ENCODE data around the gene HDAC8. TPM values are rescaled to one million over a fixed set of nuclear protein-coding genes. Genes with fewer than 3 reads are reported as not detected.
"Not testable (repeated sequence)": the region's sequence is repeated elsewhere in the genome, so short reads cannot be mapped to it uniquely, and the experiment has no call there.

Gene HDAC8
- total RNA-seq, 1 donor = 28.1 TPM

DNA sequence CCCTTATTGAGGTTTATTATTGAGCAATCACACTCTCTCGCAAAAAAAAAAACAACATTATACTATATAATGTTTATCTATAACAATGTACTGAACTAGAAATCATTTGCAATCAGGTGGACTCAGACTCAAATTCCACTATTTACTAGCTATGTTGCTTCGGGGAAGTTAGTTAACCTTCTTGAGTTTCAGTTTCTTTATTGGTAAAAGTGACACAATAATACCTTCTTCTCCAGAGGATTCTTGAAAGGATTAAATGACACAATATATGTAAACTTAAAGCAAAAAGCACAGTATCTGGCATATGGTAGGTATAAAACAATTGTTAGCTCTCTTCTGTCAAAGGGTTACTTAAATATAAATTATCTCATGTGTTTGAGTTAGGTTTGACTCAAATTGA lies 31.5 kb upstream of the HDAC8 start:
- TF ChIP-seq, protein P1, sequence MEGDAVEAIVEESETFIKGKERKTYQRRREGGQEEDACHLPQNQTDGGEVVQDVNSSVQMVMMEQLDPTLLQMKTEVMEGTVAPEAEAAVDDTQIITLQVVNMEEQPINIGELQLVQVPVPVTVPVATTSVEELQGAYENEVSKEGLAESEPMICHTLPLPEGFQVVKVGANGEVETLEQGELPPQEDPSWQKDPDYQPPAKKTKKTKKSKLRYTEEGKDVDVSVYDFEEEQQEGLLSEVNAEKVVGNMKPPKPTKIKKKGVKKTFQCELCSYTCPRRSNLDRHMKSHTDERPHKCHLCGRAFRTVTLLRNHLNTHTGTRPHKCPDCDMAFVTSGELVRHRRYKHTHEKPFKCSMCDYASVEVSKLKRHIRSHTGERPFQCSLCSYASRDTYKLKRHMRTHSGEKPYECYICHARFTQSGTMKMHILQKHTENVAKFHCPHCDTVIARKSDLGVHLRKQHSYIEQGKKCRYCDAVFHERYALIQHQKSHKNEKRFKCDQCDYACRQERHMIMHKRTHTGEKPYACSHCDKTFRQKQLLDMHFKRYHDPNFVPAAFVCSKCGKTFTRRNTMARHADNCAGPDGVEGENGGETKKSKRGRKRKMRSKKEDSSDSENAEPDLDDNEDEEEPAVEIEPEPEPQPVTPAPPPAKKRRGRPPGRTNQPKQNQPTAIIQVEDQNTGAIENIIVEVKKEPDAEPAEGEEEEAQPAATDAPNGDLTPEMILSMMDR (IDR thresholded peaks at IDR 0.05; ENCODE audit: insufficient read depth, low read depth, low read length) = no peak
- no peak overlapping the region for H3K4me3 ChIP-seq (ENCODE audit: low read depth, low read length)
- DNase-seq (ENCODE audit: low read depth) = no peak

DNA sequence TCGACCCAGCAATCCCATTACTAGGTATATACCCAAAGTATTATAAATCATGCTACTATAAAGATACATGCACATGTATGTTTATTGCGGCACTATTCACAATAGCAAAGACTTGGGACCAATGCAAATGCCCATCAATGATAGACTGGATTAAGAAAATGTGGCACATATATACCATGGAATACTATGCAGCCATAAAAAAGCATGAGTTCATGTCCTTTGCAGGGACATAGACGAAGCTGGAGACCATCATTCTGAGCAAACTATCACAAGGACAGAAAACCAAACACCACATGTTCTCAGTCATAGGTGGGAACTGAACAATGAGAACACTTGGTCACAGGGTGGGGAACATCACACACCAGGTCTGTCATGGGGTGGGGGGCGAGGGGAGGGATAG lies 18.4 kb upstream of the HDAC8 start:
- DNase-seq (ENCODE audit: low read depth); H3K4me3 ChIP-seq (ENCODE audit: low read depth, low read length): not testable (repeated sequence)

DNA sequence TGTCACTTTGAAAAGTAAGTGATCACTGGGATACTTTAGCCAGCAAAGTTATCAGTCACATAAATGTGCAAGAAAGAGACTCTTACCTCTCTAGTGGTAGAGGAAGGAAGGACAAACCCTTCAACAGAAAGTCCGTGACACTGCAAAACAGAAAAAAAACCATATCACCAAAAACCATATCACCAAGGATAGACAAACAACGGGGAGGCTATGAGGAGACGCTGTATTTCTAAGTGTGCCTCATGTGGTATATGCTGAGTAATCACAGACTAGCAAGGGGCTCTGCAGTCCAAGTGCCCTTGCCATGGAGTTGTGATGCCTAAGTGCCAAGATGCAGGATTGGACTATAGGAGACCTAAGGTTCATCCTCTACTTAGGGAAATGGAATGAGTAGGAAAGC lies 11.5 kb upstream of the HDAC8 start:
- TF ChIP-seq, protein P1 (IDR thresholded peaks at IDR 0.05; ENCODE audit: insufficient read depth, low read depth, low read length) = no peak
- no peak overlapping the region for H3K4me3 ChIP-seq (ENCODE audit: low read depth, low read length)
- no peak for DNase-seq (ENCODE audit: low read depth)

DNA sequence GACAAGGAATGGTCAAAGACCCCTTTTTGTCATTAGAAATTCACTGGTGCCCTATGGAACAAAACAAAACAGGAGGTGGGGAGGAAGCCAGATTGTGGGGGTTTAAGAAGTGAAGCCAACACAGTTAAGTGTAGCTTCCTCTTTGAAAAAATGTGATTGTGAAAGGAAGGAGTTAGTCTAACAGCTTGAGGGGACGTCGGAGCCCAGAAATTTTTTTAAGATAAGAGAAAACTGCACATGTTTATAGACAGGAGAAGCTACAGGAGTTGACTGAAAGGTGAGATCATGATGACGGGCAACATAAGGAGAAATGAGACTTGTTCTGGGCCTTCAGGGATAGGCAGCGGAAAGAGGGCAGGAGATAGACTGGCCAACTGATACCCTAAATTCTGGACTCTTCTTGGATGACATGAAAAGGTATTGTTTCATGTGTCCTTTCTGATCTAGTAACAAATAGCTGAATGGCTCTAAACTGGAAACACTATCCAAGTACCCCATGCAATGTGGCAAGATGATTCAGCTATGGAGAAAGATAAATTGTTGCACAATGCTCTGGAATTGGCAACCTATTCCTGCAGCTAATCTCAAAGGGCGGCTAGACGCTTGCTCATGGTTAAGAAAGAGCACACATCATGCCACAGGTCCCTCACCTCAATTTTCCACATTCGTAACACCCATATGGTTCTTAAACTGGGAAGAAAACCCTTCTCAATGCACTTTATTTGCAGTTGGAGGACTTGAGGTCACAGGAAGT lies 3.7 kb upstream of the HDAC8 start:
- DNase-seq (ENCODE audit: low read depth) = peak; percentile 77
- TF ChIP-seq, protein P1 (IDR thresholded peaks at IDR 0.05; ENCODE audit: insufficient read depth, low read depth, low read length) = no peak
- H3K4me3 ChIP-seq (ENCODE audit: low read depth, low read length) = no peak overlapping the region

DNA sequence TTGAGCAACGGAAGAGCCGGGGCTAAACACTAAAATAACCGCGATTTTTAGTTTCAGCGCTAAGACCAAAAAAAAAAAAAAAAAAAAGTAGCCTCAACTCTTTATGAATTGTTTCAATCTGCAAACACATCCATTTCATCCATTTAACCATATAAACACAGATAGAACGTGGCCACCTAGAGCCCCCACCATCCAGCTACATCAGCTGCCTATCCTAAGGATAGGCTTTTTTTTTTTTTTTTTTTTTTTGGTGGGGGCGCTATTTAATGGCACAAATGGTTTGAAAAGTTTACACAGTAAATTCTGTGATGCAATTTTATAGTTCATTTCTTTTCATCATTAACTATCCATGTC lies 492 bp upstream of the HDAC8 start:
- DNase-seq (ENCODE audit: low read depth) = no peak
- TF ChIP-seq, protein P1 (IDR thresholded peaks at IDR 0.05; ENCODE audit: insufficient read depth, low read depth, low read length) = no peak

DNA sequence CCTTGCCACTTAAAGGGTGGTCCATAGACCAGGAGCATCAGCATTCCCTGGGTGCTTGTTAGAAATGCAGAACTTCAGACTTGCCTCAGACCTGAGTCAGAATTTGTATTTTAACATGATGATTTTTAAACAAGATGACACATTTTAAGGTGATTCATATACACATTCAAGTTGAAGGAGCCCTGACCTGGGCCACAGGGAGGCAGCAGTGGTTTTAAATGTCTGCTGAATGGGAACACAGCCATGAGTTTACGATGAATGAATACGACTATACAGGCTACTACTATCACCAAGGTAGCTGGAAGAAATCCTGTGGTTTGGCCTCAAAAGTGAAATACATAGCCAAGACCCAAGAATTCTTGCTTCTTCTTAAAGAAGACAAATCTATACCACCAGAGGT lies 2.9 kb downstream of the HDAC8 start:
- DNase-seq (ENCODE audit: low read depth) = peak; percentile 25
- TF ChIP-seq, protein P1 (IDR thresholded peaks at IDR 0.05; ENCODE audit: insufficient read depth, low read depth, low read length) = no peak
- no peak overlapping the region for H3K4me3 ChIP-seq (ENCODE audit: low read depth, low read length)

More for the DNA sequence above, 492 bp upstream of the HDAC8 start:
- H3K4me3 ChIP-seq (ENCODE audit: low read depth, low read length) = peak overlapping the region; percentile 79

DNA sequence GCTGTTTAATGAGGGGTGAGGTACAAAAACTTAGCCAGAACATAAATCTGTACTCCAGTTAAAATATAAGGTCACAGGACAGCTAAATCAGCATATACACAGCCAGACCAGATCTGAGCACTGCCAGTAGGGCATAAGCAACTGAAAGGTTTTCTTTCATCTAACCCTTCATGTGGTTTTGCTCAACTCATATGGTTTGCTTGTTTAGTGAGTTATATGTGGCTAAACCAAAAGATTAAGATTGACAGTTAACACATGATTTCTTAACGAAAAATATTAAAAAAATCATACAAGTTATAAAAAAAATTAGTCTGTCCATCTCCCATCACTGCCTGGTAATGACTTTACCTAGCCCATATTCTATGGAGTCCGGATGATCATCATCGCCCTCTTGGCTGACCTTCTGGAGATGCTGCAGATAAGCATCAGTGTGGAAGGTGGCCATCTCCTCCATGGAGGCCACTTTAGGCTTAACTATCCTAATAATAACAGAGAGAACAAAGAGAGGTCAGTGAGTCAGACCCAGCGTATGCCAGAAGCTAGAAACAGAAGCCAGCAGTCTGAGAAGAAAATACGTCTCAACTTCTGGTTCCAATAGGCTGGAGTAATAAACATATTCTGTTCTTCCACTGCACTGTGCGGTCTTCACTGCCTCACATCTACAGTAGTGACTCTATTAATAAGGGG lies 4.1 kb downstream of the HDAC8 start:
- no peak overlapping the region for H3K4me3 ChIP-seq (ENCODE audit: low read depth, low read length)
- DNase-seq (ENCODE audit: low read depth) = peak; percentile 17
- TF ChIP-seq, protein P1 (IDR thresholded peaks at IDR 0.05; ENCODE audit: insufficient read depth, low read depth, low read length) = no peak

All from fibroblast of villous mesenchyme (primary cell).